HG03039 (cell line): ENCODE data around the gene LRRN2.
"Not testable (repeated sequence)": the region's sequence is repeated elsewhere in the genome, so short reads cannot be mapped to it uniquely, and the experiment has no call there.

Source experiments
- ATAC-seq: cut with Tn5 transposase; IDR thresholded peaks from one replicate; pipeline ENCODE4 v1.9.1; 2021; ENCODE audit warnings: mild to moderate bottlenecking, moderate library complexity; ENCODE audit not compliant: unreplicated experiment

The LRRN2 gene

GRCh38 chr1:204692841-204693356, 7.4 kb upstream of the LRRN2 start:
- no peak for ATAC-seq

GRCh38 chr1:204692325-204692840, 6.8 kb upstream of the LRRN2 start:
- ATAC-seq: no peak

DNA sequence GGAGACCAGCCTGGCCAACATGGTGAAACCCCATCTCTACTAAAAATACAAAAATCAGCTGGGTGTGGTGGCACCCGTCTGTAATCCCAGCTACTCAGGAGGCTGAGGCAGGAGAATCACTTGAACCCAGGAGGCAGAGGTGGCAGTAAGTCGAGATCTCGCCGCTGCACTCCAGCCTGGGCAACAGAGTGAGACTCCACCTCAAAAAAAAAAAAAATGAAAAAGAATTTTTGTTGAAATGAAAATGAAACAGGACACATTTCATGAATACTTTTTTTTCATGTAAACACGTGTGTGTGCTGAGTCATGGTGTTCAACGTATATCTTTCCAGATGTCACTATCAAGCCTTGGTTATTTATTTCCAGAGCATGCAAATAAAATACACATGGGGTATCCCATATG, 5.8 kb upstream of the LRRN2 start:
- ATAC-seq: not testable (repeated sequence)

DNA sequence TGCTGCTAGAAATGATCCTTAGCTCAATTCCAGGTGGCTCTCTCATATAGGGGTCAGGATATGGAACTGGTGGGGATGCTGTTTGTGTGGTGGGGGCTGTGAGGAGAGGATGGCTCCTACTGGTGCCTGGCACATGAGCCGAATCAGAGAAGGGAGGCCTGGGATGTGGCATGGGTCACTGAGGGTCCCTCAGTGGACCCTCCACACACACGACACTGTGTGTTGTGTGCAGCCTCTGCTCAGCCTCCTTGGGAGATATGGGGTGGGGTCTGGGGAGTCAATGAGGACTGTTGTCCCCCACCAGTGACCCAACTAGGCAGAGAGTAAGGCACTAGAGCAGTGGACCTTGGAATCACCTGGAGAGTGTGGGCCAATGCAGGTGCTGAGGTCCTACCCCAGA, 3.2 kb upstream of the LRRN2 start:
- no peak for ATAC-seq

DNA sequence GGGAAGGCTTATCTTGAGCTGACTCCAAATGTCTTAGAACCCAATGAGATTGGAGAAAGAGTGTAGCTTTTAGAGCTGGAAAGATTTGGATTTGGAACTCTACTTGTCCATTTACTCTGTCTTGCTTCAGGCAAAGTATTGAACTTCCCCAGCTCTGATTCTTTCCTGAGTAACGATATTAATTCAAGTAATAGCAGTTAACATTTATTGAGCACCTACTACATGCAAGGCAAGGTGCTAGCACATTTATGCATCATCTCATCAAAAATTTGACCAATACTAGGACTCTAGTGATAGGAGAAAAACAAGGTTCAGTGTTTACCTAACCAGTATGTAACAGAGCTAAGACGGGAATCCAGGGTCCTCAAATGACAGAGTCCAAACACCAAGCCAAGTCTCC, 2.5 kb upstream of the LRRN2 start:
- no peak for ATAC-seq

GRCh38 chr1:204684571-204685235, 835 bp downstream of the LRRN2 start:
- no peak for ATAC-seq

- ATAC-seq: no peak
These were observed 1.4 kb downstream of the LRRN2 start for GRCh38 chr1:204684206-204684570.

DNA sequence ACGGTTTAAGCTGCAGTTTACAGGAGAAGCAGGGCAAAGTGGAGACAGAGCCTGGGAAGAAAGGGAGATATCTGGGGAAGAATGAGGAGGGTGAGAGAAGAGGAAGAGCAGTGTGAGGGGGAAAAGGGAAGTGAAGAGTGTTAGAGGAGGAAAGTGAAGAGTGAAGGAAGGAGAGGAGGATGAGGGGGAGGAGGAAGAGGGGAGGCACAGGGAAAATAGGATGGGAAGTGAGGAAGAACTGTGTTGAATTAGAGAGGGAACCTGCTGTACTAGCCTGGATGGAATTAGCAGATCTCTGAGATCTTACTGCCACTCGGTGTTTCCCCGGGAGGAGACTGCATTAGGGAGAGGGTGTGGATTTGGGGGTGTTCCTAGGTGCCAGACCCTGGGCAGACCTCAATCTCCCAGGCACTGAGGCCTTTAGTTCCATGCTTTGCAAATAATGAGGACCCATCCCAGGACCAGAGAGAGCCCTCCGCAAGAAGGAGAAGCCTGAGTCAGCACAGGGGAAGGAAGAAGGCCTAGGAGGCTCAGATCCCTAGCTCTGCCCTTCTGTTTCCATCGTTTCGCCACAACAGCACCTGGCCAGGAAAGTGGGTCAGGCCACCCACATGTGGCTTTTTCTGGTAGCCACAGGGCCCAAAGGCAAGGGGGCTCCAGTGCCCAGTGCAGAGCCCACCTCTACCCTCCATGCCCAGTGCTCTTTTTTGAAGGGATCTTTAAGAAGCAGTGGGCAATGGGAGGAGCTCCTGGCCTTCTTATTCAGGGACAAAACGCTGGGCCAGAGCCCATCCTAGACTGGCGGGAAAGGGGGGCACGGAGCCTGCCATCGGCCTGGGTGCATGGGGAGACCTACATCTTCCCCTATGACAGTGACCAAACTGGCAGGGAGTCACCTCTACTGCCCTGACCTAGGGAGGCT, 2.0 kb downstream of the LRRN2 start:
- no peak for ATAC-seq

- ATAC-seq: no peak
These were observed 5.1 kb downstream of the LRRN2 start for GRCh38 chr1:204680461-204680860.

GRCh38 chr1:204680051-204680450, 5.5 kb downstream of the LRRN2 start:
- no peak for ATAC-seq

DNA sequence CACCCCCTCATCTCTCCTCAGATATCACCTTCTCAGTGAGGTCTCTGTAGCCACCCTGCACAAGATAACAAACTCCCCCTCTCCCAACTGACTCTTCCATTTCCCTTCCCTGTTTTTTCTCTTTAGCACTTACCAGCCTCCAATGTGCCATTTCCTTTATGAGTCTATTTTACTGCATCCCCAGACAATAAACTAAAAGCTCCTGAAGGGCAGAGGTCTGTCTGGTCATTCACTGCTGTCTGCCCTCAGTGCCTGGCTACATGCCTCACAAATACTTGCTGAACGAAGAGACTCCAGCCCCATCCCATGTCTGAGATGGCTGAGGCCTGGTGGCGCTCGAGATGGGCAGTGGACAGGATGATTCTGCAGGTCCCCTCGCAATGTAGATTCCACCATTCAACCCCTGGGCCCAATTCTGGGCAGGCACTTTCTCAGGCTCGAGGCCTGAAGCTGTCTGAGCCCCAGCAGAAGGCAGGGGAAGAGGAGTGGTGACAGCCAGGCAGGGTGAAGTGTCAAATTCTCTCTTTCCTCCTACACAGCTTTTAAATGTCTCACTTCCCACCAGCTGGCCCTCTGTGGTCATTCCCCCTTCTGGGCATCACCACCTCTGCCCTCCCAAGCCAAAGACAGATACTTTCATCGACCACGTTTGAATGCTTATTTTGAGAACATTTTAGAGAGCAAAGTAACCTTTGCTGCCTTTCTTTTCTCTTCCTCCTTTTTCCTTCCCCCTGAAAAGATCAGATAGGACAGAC, 6.6 kb downstream of the LRRN2 start:
- no peak for ATAC-seq

- ATAC-seq: no peak
These were observed 7.7 kb downstream of the LRRN2 start for GRCh38 chr1:204677864-204678263.

GRCh38 chr1:204676043-204676442, 9.5 kb downstream of the LRRN2 start:
- ATAC-seq: no peak

- ATAC-seq: no peak
These were observed 11.5 kb downstream of the LRRN2 start for GRCh38 chr1:204673909-204674649.

GRCh38 chr1:204673209-204673608, 12.3 kb downstream of the LRRN2 start:
- no peak for ATAC-seq

GRCh38 chr1:204672482-204673121, 12.9 kb downstream of the LRRN2 start:
- ATAC-seq: no peak

GRCh38 chr1:204672069-204672468, 13.5 kb downstream of the LRRN2 start:
- ATAC-seq: no peak

DNA sequence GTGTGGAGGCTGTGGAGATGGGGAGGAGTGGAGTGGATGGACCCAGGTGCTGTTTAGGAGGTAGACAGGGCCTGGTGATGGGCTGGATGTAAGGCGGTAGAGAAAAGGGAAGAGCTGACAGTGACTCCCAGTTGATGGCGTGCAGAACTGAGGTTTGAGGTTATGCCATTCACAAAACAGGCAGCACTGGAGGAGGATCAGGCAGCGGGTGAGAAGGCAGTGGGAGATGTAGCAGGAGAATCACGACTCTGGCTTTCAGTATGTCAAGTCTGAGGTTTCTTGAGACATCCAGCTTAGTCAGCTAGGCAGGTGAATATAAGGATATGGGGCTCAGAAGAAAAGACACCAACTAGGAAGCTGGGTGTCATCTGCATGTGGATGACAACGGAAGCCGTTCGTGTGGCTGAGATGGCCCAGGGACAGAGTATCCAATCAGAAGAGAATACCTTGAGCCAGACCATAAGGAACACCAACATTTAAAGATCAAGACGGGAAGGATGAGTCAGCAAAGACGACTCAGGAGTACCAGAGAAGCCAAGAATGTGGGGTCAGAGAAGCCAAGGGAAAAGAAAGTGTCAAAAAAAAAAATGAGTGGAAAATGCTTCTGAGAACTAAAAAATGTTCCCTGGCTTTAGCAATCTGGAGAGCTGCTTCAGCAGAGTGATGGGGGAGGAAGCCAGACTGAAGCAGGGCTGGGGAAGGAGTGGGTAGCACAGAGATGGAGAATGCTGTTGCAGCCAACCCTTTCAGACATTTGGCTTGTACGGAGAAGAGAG, 15.2 kb downstream of the LRRN2 start:
- ATAC-seq: no peak

GRCh38 chr1:204669579-204669978, 16.0 kb downstream of the LRRN2 start:
- no peak for ATAC-seq
